DOHH2 (cell line): ENCODE data around the gene RBMS3.

Experiments
- H3F3A ChIP-seq: fragments of 200-600 bp; sonication (generic), shearing (Covaris generic); 2 replicates; pipeline ENCODE4 v1.6.0; 2016; ENCODE audit warnings: antibody characterized with exemption, mild to moderate bottlenecking; ENCODE audit not compliant: control insufficient read depth, insufficient read depth
- H3K27ac ChIP-seq: fragments of 200-600 bp; sonication (generic); 2 replicates; pipeline ENCODE4 v1.5.1; 2014; ENCODE audit warnings: low read depth, mild to moderate bottlenecking, low read length, moderate library complexity
- H3K27me3 ChIP-seq: fragments of 200-600 bp; sonication (generic); 2 replicates; pipeline ENCODE4 v1.6.1; 2014; ENCODE audit warnings: mild to moderate bottlenecking, low read length, mixed read lengths; ENCODE audit not compliant: control insufficient read depth
- H3K36me3 ChIP-seq: fragments of 200-600 bp; sonication (generic); 2 replicates; pipeline ENCODE4 v1.6.1; 2014; ENCODE audit warnings: mild to moderate bottlenecking, low read length, moderate library complexity, mixed read lengths; ENCODE audit not compliant: control insufficient read depth
- H3K4me1 ChIP-seq: fragments of 200-600 bp; sonication (generic); 2 replicates; pipeline ENCODE4 v1.6.1; 2014; ENCODE audit warnings: mild to moderate bottlenecking, low read length, mixed read lengths; ENCODE audit not compliant: control insufficient read depth
- H3K4me2 ChIP-seq: fragments of 200-600 bp; sonication (generic); 2 replicates; pipeline ENCODE4 v1.6.0; 2014; ENCODE audit warnings: mild to moderate bottlenecking, low read length, moderate library complexity
- H3K4me3 ChIP-seq: fragments of 200-600 bp; sonication (generic); 2 replicates; pipeline ENCODE4 v1.5.1; 2014; ENCODE audit warnings: mild to moderate bottlenecking, low read length, mixed read lengths
- H3K79me2 ChIP-seq: fragments of 200-600 bp; sonication (generic); 2 replicates; pipeline ENCODE4 v1.6.1; 2014; ENCODE audit warnings: mild to moderate bottlenecking, low read length, mixed read lengths; ENCODE audit not compliant: control insufficient read depth
- H3K9me2 ChIP-seq: fragments of 200-600 bp; sonication (generic); replicated peaks from 2 replicates; pipeline ENCODE4 v1.6.1; 2014; ENCODE audit warnings: mild to moderate bottlenecking, low read length, mixed read lengths; ENCODE audit not compliant: control insufficient read depth
- H3K9me3 ChIP-seq: fragments of 200-600 bp; sonication (generic); 2 replicates; pipeline ENCODE4 v1.6.1; 2014; ENCODE audit warnings: antibody characterized with exemption, low read length, mixed read lengths; ENCODE audit not compliant: control insufficient read depth, insufficient read depth
- H4K20me1 ChIP-seq: fragments of 200-600 bp; sonication (generic); 2 replicates; pipeline ENCODE4 v1.6.0; 2014; ENCODE audit warnings: low read depth, mild to moderate bottlenecking, antibody characterized with exemption, low read length, moderate library complexity; ENCODE audit not compliant: control insufficient read depth, insufficient read depth
- CTCF ChIP-seq: fragments of 200-600 bp; sonication (generic); IDR thresholded peaks from one replicate; pipeline ENCODE4 v1.5.1; 2014; ENCODE audit warnings: antibody characterized with exemption, mild to moderate bottlenecking, low read depth, low read length; ENCODE audit not compliant: poor library complexity, severe bottlenecking
- EZH2phosphoT487 ChIP-seq: fragments of 200-600 bp; sonication (generic); IDR thresholded peaks from 2 replicates; pipeline ENCODE4 v1.6.1; 2017; ENCODE audit warnings: borderline replicate concordance, mild to moderate bottlenecking, antibody characterized with exemption, low read length, moderate library complexity, mixed read lengths

Gene RBMS3

GRCh38 chr3:29896856-29897255, 616.0 kb downstream of the RBMS3 start:
- Histone ChIP-seq H3K4me2 (no peak overlapping the region), H3K9me2 (no peaks in the 10 kb centered on the region), H4K20me1 (no peaks in the 10 kb centered on the region), H3K27me3 (no peaks in the 10 kb centered on the region), H3K36me3 (no peaks in the 10 kb centered on the region), H3K27ac (no peak overlapping the region), H3K9me3 (no peaks in the 10 kb centered on the region), H3F3A (no peaks in the 10 kb centered on the region), H3K4me1 (no peaks in the 10 kb centered on the region), H3K79me2 (no peaks in the 10 kb centered on the region), H3K4me3 (no peak overlapping the region)
- TF ChIP-seq EZH2phosphoT487 (no peak), CTCF (no peak)

DNA sequence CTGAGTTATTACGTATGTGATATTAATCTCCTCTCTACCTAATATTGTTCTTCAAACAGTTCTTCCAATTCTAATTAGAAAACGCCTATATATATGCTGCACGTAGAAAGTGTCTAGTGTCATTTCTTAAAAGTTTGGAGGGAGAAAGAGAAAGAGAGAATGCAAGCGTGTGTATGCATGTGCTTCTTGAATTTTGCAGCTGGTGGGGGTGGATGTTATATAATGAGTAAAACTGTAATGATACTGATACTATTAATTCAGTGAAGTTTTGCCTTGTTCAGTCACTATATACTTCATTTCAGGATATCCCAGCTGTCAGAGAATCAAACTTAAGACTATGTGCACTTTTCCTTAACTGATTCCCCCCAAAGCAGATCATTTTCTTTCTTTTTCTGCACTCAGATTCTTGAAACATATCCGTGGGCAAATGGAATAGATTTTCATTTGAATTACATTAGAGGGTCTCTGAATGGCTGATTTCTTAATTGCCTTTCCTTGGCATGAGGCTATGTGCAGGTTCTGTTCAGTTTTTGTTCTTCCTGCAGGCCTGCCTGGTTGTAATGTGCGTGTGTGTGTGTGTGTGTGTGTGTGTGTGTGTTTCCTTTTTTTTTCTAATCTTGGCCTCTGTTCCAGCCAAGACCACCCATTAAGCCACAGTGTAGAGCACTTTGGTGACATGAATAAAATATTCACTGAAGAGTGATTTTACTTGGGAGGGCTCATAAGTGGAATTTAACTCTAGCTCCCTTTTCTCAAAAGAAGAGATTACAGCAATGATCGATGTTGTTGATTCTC, 617.5 kb downstream of the RBMS3 start:
- Histone ChIP-seq H3F3A (no peaks in the 10 kb centered on the region), H3K27ac (no peak overlapping the region), H3K9me2 (no peaks in the 10 kb centered on the region), H3K9me3 (no peaks in the 10 kb centered on the region), H3K4me3 (no peak overlapping the region), H3K27me3 (no peaks in the 10 kb centered on the region), H3K4me1 (no peaks in the 10 kb centered on the region), H3K36me3 (no peaks in the 10 kb centered on the region), H3K4me2 (no peak overlapping the region), H4K20me1 (no peaks in the 10 kb centered on the region), H3K79me2 (no peaks in the 10 kb centered on the region)
- no peak for TF ChIP-seq EZH2phosphoT487
- no peak for TF ChIP-seq CTCF

GRCh38 chr3:29899021-29899420, 618.1 kb downstream of the RBMS3 start:
- Histone ChIP-seq H3K9me3 (no peaks in the 10 kb centered on the region), H3K36me3 (no peaks in the 10 kb centered on the region), H3F3A (no peaks in the 10 kb centered on the region), H3K9me2 (no peaks in the 10 kb centered on the region), H3K79me2 (no peaks in the 10 kb centered on the region), H3K4me1 (no peaks in the 10 kb centered on the region), H3K4me3 (no peak overlapping the region), H3K27me3 (no peaks in the 10 kb centered on the region), H4K20me1 (no peaks in the 10 kb centered on the region), H3K27ac (no peak overlapping the region), H3K4me2 (no peak overlapping the region)
- TF ChIP-seq CTCF (no peak), EZH2phosphoT487 (no peak)
